GM18511 (cell line): ENCODE measurements around the gene SLITRK5.

Experiments used
- ATAC-seq: cut with Tn5 transposase; IDR thresholded peaks from one replicate; pipeline ENCODE4 v1.9.1; 2021; ENCODE audit warnings: mild to moderate bottlenecking, moderate library complexity; ENCODE audit not compliant: unreplicated experiment

The SLITRK5 gene

GRCh38 chr13:87712012-87712411 is 40.8 kb downstream of the SLITRK5 start:
- ATAC-seq = no peak
